Glomerular endothelial cell (primary cell): ENCODE results near the gene CCDC81. TPM values are rescaled to one million over a fixed set of nuclear protein-coding genes. Genes with fewer than 3 reads are reported as not detected.

ENCODE experiments used
- DNase-seq: peaks from one replicate; pipeline ENCODE4 v3.0.0-alpha.2; 2011; ENCODE audit warnings: low read depth, low spot score; ENCODE audit errors: extremely low read depth
- total RNA-seq: library from RNA; depleted of rRNA; stranded (reverse); fragments of >200 nt; gene quantifications from 2 replicates; pipeline ENCODE4 v1.2.3, GENCODE V29; 2015

CCDC81 gene
- total RNA-seq, 1 donor from 2014 or later: 2.8 TPM

DNA sequence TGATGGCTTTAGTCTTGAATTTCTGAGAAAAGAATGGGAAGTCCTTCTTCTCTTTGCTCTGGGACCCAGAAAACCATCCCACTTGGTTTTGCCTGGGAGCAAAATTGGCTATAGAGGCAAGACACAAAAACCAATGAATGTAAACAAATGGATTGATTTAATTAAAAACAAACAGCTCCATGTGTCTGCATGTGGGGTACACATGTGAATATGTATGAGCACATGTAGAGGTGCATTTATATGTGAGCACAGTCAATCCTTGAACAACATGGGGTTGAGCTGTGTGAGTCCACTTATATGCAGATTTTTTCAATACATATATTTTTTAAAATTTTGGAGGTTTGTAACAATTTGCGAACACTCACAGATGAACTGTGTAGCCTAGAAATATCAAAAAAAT, 87.2 kb downstream of the CCDC81 start:
- DNase-seq: no peak

DNA sequence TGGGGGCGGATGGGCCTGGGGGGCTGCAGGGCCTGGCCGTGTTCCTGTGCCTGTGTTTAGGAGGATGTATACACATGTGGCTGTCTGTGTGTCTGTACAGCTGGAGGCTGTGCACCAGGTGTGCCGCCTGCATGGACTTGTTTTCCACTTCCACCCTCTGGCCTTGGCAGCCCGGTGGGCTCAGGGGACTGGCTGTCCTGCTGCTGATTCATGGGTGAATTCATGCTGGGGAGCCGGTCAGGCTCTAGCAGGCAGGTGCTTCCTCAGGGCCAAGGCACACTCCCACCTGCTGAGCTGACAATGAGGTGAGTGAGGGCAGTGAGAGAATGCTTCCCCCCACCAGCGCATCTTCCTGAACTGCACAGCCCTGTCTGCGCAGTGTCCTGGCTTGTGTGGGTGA, 88.4 kb downstream of the CCDC81 start:
- no peak for DNase-seq

- DNase-seq: no peak
These were observed 89.3 kb downstream of the CCDC81 start for GRCh38 chr11:86463955-86464354.

DNA sequence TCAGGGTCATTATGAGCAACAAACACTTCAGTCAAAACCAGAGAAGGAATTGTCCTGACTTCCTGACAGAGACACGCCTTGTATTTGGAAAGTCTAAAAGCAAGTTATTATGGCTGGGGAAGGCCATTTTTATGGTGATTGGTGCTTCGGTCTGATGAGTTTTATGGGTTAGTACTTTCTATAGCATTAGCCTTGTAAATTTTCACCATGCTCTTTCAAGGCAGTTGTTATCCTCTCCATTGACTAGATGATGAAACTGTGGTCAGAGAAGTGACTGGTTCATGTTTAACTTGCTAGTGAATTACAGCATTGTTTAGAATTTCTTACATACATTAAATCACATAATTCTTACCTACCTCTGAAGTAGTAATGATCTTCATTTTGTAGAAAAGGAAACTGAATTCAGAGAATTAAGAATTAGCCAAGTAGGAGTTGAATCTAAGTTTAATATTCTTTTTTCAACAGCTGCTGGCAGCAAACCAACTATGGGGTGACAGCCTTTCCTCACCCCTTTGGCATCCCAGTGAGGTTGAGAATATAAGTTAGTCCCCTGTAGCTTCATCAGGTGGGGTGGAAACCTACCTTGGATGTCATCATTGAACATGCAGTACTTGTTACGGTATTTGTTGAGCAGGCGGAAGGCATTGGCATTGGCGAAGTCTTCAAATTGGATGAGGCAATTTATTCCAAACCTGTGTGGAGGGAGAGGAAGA, 90.0 kb downstream of the CCDC81 start:
- DNase-seq: no peak

GRCh38 chr11:86468169-86468568, 93.5 kb downstream of the CCDC81 start:
- no peak for DNase-seq

- no peak for DNase-seq
These were observed 95.1 kb downstream of the CCDC81 start for GRCh38 chr11:86469491-86470388.

Other genes with a start within 250 kb of the CCDC81 start
- 11.8 and 16.5 TPM in 2 replicates for gene EED, start 130.1 kb upstream of the CCDC81 start, total RNA-seq
- 31.8 and 46.5 TPM in 2 replicates for gene HIKESHI, start 72.6 kb upstream of the CCDC81 start, total RNA-seq